GM10266 (cell line): ENCODE data around the gene ABCB8.

Experiments used
- DNase-seq: peaks from one replicate; pipeline ENCODE4 v3.0.0; 2012; ENCODE audit errors: extremely low spot score
- CTCF ChIP-seq: IDR thresholded peaks from 2 replicates; pipeline ENCODE4 v1.5.1; 2012; ENCODE audit warnings: mild to moderate bottlenecking, low read depth; ENCODE audit not compliant: control insufficient read depth, insufficient read depth; ENCODE audit errors: missing control alignments

Gene ABCB8

GRCh38 chr7:151089893-151090730, 61.9 kb downstream of the ABCB8 start:
- DNase-seq, result no peak
- TF ChIP-seq CTCF, result no peak

GRCh38 chr7:151091003-151091402, 62.8 kb downstream of the ABCB8 start:
- TF ChIP-seq CTCF, result no peak
- DNase-seq, result no peak

GRCh38 chr7:151091431-151091830, 63.2 kb downstream of the ABCB8 start:
- TF ChIP-seq CTCF, result peak; percentile 60
- DNase-seq, result no peak

- no peak for TF ChIP-seq CTCF
- no peak for DNase-seq
These were observed 63.7 kb downstream of the ABCB8 start for GRCh38 chr7:151091988-151092387.

GRCh38 chr7:151093748-151094147, 65.5 kb downstream of the ABCB8 start:
- TF ChIP-seq CTCF, result no peak
- no peak for DNase-seq

GRCh38 chr7:151094675-151095074, 66.4 kb downstream of the ABCB8 start:
- TF ChIP-seq CTCF, result no peak
- DNase-seq, result no peak

GRCh38 chr7:151095123-151095797, 67.0 kb downstream of the ABCB8 start:
- TF ChIP-seq CTCF, result peak; percentile 4
- no peak for DNase-seq
